ENCODE measurements around the gene NID2. TPM values are rescaled to one million over a fixed set of nuclear protein-coding genes. Genes with fewer than 3 reads are reported as not detected.

Gene NID2
- total RNA-seq, 1 donor from 2014 or later, result 42.5 TPM

DNA sequence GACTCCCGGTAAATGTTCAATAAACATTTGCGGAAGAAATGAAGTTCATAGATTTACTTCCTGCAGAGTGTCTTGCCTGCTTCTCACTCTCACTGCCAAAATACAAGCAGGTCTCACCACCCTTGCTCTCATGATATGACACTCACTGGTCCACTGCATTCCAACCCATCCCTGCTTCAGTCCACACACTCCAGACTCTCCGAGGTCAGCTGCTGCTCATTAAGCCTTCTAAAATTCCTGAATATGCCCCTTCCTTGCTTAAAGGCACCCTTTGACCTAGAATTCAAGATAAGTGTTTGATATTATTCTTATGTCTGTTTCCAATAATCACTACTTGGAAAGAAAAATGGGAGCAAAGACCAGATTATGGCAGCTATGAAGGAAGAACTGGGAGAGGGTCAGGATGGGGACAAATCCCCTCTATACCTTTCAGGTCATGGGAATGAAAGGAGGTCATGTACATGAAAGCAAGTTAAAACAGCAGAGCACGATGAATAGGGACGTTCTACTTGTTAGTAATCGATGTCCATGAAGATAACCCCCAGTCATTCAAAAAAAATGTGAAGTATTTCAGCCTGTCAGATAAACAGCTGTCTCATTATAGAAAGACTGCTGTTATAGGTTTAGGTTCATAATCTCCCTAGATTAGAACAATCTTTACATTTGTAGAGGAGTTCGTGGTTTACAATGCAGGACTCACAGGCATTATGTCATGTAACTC, 10.5 kb upstream of the NID2 start:
- DNase-seq (ENCODE audit: low read depth, low spot score), result no peak
- no peak overlapping the region for H3K4me3 Mint-ChIP-seq
- TF ChIP-seq CTCF (conservative IDR thresholded peaks at IDR 0.05), result no peak
- H3K4me1 Mint-ChIP-seq, result peaks cover 21% of the 10 kb centered on the region
- H3K36me3 Mint-ChIP-seq (ENCODE audit: low read depth), result no peaks in the 10 kb centered on the region
- H3K9me3 Mint-ChIP-seq, result no peaks in the 10 kb centered on the region
- H3K27me3 Mint-ChIP-seq (ENCODE audit: low read depth), result no peaks in the 10 kb centered on the region
- H3K27ac Mint-ChIP-seq (ENCODE audit: unreplicated experiment), result no peak overlapping the region

- no peaks in the 10 kb centered on the region for H3K36me3 Mint-ChIP-seq (ENCODE audit: low read depth)
Measured at GRCh38 chr14:52078721-52079120, 9.9 kb upstream of the NID2 start.

DNA sequence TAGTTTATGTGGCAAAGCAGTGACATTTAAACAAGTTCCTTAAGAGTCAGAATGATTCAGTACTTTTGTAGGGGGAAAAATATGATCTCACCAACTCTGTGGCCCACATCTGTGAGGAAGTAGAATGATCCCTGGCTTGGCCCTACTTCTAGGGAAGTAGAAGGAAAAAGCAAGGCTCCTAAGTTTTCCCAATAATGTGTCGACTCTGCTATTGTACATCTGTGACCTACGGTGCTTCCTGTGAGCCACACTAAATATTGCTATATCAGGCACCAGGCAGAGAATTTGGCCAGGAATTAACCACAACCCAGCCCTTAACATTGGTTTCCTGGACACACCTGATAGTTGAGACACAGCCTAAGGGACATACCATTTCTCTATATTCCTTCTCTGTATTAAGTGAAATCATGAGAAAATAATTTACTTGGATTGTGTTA, 9.3 kb upstream of the NID2 start:
- no peaks in the 10 kb centered on the region for H3K9me3 Mint-ChIP-seq
- TF ChIP-seq CTCF (conservative IDR thresholded peaks at IDR 0.05), result no peak
- DNase-seq (ENCODE audit: low read depth, low spot score), result no peak
- no peak overlapping the region for H3K27ac Mint-ChIP-seq (ENCODE audit: unreplicated experiment)
- H3K36me3 Mint-ChIP-seq (ENCODE audit: low read depth), result no peaks in the 10 kb centered on the region
- H3K27me3 Mint-ChIP-seq (ENCODE audit: low read depth), result no peaks in the 10 kb centered on the region
- H3K4me1 Mint-ChIP-seq, result peaks cover 21% of the 10 kb centered on the region
- no peak overlapping the region for H3K4me3 Mint-ChIP-seq

More at GRCh38 chr14:52078721-52079120, 9.9 kb upstream of the NID2 start:
- no peak overlapping the region for H3K4me3 Mint-ChIP-seq
- no peaks in the 10 kb centered on the region for H3K9me3 Mint-ChIP-seq
- TF ChIP-seq CTCF (conservative IDR thresholded peaks at IDR 0.05), result no peak
- no peaks in the 10 kb centered on the region for H3K27me3 Mint-ChIP-seq (ENCODE audit: low read depth)
- H3K27ac Mint-ChIP-seq (ENCODE audit: unreplicated experiment), result no peak overlapping the region
- peaks cover 21% of the 10 kb centered on the region for H3K4me1 Mint-ChIP-seq
- DNase-seq (ENCODE audit: low read depth, low spot score), result no peak

GRCh38 chr14:52077256-52077979, 8.6 kb upstream of the NID2 start:
- Mint-ChIP-seq H3K4me3 (no peak overlapping the region), H3K4me1 (peaks cover 25% of the 10 kb centered on the region), H3K36me3 (ENCODE audit: low read depth) (no peaks in the 10 kb centered on the region), H3K27me3 (ENCODE audit: low read depth) (peaks cover 2% of the 10 kb centered on the region), H3K27ac (ENCODE audit: unreplicated experiment) (no peak overlapping the region), H3K9me3 (no peaks in the 10 kb centered on the region)
- no peak for DNase-seq (ENCODE audit: low read depth, low spot score)
- TF ChIP-seq CTCF (conservative IDR thresholded peaks at IDR 0.05), result no peak

- no peak for DNase-seq (ENCODE audit: low read depth, low spot score)
- Mint-ChIP-seq H3K27me3 (ENCODE audit: low read depth) (peaks cover 11% of the 10 kb centered on the region), H3K4me1 (peaks cover 26% of the 10 kb centered on the region), H3K4me3 (no peak overlapping the region), H3K27ac (ENCODE audit: unreplicated experiment) (no peak overlapping the region), H3K36me3 (ENCODE audit: low read depth) (no peaks in the 10 kb centered on the region), H3K9me3 (no peaks in the 10 kb centered on the region)
- TF ChIP-seq CTCF (conservative IDR thresholded peaks at IDR 0.05), result no peak
Measured at GRCh38 chr14:52076334-52076733, 7.5 kb upstream of the NID2 start.
